ENCODE results near the gene HPD.

DNA sequence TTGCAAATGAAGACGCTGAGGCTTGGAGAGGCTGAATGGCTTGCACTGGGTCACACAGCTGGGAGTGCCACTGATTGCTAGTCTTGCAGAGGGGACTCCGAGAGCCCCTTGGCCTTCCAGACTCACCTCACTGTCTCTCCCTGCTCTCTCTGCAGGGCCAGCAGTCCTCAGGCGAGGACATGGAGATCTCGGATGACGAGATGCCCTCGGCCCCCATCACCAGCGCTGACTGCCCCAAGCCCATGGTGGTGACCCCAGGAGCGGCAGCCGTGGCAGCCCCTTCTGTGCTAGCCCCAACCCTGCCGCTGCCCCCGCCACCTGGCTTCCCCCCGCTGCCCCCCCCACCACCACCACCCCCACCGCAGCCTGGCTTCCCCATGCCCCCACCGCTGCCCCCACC is 44.7 kb downstream of the HPD start:
- TF ChIP-seq POLR2AphosphoS5 (IDR thresholded peaks at IDR 0.05; ENCODE audit: borderline replicate concordance, low read depth, low read length), result no peak
- no peak for TF ChIP-seq EZH2 (IDR thresholded peaks at IDR 0.05)
- TF ChIP-seq FOXP2 (optimal IDR thresholded peaks at IDR 0.05; ENCODE audit: control extremely low read depth, extremely low read length, insufficient read depth), result no peak
